HEK293 (cell line): Measurements from ENCODE around the gene METTL15.

ENCODE experiments used
- CTCF ChIA-PET: fragments of 350-600 bp; formaldehyde crosslinking; extraction: SDS; loops from one replicate; lab custom pipeline; 2021; ENCODE audit warnings: antibody characterized with exemption; lab: Yijun Ruan, JAX
- POLR2A ChIA-PET: fragments of 300-600 bp; formaldehyde crosslinking; extraction: SDS; loops from one replicate; lab custom pipeline; 2020; ENCODE audit warnings: antibody characterized with exemption, inconsistent platforms; lab: Yijun Ruan, JAX
- H3K27ac ChIP-seq: fragments of 200-500 bp; sonication (Bioruptor generic); 2 replicates; pipeline ENCODE4 v1.5.1; 2014; ENCODE audit warnings: low read depth, low read length, control low read depth, inconsistent platforms; ENCODE audit errors: extremely low read depth
- H3K36me3 ChIP-seq, 2 experiments: fragments of 200-500 bp in 1 of 2; sonication (Bioruptor generic) in 1 of 2; 1 replicate in 1 of 2; 2 replicates in 1 of 2; pipeline ENCODE4 v1.5.1; 2014 to 2017; ENCODE audit warnings: inconsistent platforms in 2 of 2, low read length in 2 of 2; ENCODE audit not compliant: control insufficient read depth in 2 of 2, insufficient read depth in 1 of 2
- H3K4me1 ChIP-seq: fragments of 200-500 bp; sonication (Bioruptor generic); 2 replicates; pipeline ENCODE4 v1.5.1; 2014; ENCODE audit warnings: mild to moderate bottlenecking, low read length, inconsistent platforms; ENCODE audit not compliant: control insufficient read depth, insufficient read depth
- H3K4me3 ChIP-seq: 2 replicates; pipeline ENCODE4 v1.5.1; 2011; ENCODE audit warnings: low read depth, mild to moderate bottlenecking, control low read depth, low read length, moderate library complexity
- H3K9me3 ChIP-seq: fragments of 200-500 bp; sonication (Bioruptor generic); 2 replicates; pipeline ENCODE4 v1.5.1; 2014; ENCODE audit warnings: low read depth, low read length, inconsistent platforms; ENCODE audit not compliant: control insufficient read depth, insufficient read depth
- ELK4 ChIP-seq: IDR thresholded peaks from 2 replicates; pipeline ENCODE4 v1.6.1; 2011; ENCODE audit warnings: mild to moderate bottlenecking, low read depth, low read length, borderline replicate concordance
- PRDM10 ChIP-seq: fragments of 450-650 bp; formaldehyde crosslinking; IDR thresholded peaks from 2 replicates; pipeline ENCODE4 v1.5.1; 2016; ENCODE audit warnings: missing biosample characterization, missing genetic modification characterization
- PRDM4 ChIP-seq: fragments of 450-650 bp; formaldehyde crosslinking; IDR thresholded peaks from 2 replicates; pipeline ENCODE4 v1.5.1; 2017; ENCODE audit warnings: missing biosample characterization, missing genetic modification characterization
- ZBTB6 ChIP-seq: fragments of 450-650 bp; formaldehyde crosslinking; IDR thresholded peaks from 2 replicates; pipeline ENCODE4 v1.5.1; 2017; ENCODE audit warnings: missing biosample characterization, missing genetic modification characterization
- ZFP3 ChIP-seq: fragments of 450-650 bp; formaldehyde crosslinking; IDR thresholded peaks from 2 replicates; pipeline ENCODE4 v1.5.1; 2016; ENCODE audit warnings: low read depth, missing biosample characterization, missing genetic modification characterization
- ZNF157 ChIP-seq: fragments of 450-650 bp; formaldehyde crosslinking; IDR thresholded peaks from 2 replicates; pipeline ENCODE4 v1.5.1; 2016; ENCODE audit warnings: missing biosample characterization, missing genetic modification characterization
- ZNF169 ChIP-seq: fragments of 450-650 bp; formaldehyde crosslinking; IDR thresholded peaks from 2 replicates; pipeline ENCODE4 v1.5.1; 2016; ENCODE audit warnings: missing biosample characterization, missing genetic modification characterization
- ZNF19 ChIP-seq: fragments of 450-650 bp; formaldehyde crosslinking; IDR thresholded peaks from 2 replicates; pipeline ENCODE4; 2016; ENCODE audit warnings: missing biosample characterization, missing genetic modification characterization, low read depth
- ZNF26 ChIP-seq: fragments of 450-650 bp; formaldehyde crosslinking; IDR thresholded peaks from 2 replicates; pipeline ENCODE4 v1.5.1; 2016; ENCODE audit warnings: missing biosample characterization, missing genetic modification characterization
- ZNF510 ChIP-seq: fragments of 450-650 bp; formaldehyde crosslinking; IDR thresholded peaks from 2 replicates; pipeline ENCODE4 v1.5.1; 2018; ENCODE audit warnings: mild to moderate bottlenecking, missing genetic modification characterization, missing biosample characterization; ENCODE audit not compliant: insufficient replicate concordance
- ZNF521 ChIP-seq: fragments of 450-650 bp; formaldehyde crosslinking; IDR thresholded peaks from 2 replicates; pipeline ENCODE4 v1.5.1; 2017; ENCODE audit warnings: missing biosample characterization, mild to moderate bottlenecking, missing genetic modification characterization
- ZNF645 ChIP-seq: fragments of 450-650 bp; formaldehyde crosslinking; IDR thresholded peaks from 2 replicates; pipeline ENCODE4; 2016; ENCODE audit warnings: missing biosample characterization, missing genetic modification characterization
- ZNF660 ChIP-seq: fragments of 450-650 bp; IDR thresholded peaks from 2 replicates; pipeline ENCODE4 v1.5.1; 2018; ENCODE audit warnings: missing biosample characterization, mild to moderate bottlenecking, missing genetic modification characterization
- ZNF664 ChIP-seq: fragments of 450-650 bp; formaldehyde crosslinking; IDR thresholded peaks from 2 replicates; pipeline ENCODE4 v1.5.1; 2016; ENCODE audit warnings: missing biosample characterization, missing genetic modification characterization
- ZNF704 ChIP-seq: fragments of 450-650 bp; formaldehyde crosslinking; IDR thresholded peaks from 2 replicates; pipeline ENCODE4 v1.5.1; 2016; ENCODE audit warnings: missing biosample characterization, missing genetic modification characterization
- ZNF837 ChIP-seq: fragments of 450-650 bp; formaldehyde crosslinking; IDR thresholded peaks from 2 replicates; pipeline ENCODE4 v1.5.1; 2016; ENCODE audit warnings: missing biosample characterization, missing genetic modification characterization
- ZSCAN23 ChIP-seq: fragments of 450-650 bp; formaldehyde crosslinking; IDR thresholded peaks from 2 replicates; pipeline ENCODE4 v1.5.1; 2016; ENCODE audit warnings: missing biosample characterization, missing genetic modification characterization

METTL15 gene

GRCh38 chr11:28274216-28274615, 166.0 kb downstream of the METTL15 start:
- Histone ChIP-seq H3K4me1 (no peaks in the 10 kb centered on the region), H3K9me3 (no peaks in the 10 kb centered on the region), H3K36me3 (no peaks in the 10 kb centered on the region), H3K27ac (no peak overlapping the region), H3K4me3 (no peak overlapping the region)
- ChIA-PET POLR2A (no interaction called here), CTCF (no interaction called here)
- TF ChIP-seq ZNF704 (no peak), PRDM4 (tag by site-specific recombination) (no peak), ZNF664 (no peak), ZNF169 (tag by site-specific recombination) (no peak), ZSCAN23 (tag by site-specific recombination) (no peak), ZBTB6 (tag by site-specific recombination) (no peak), ZNF837 (tag by site-specific recombination) (no peak), ZFP3 (tag by site-specific recombination) (no peak), ZNF510 (tag by site-specific recombination) (no peak), ZNF157 (tag by site-specific recombination) (no peak), ZNF19 (tag by site-specific recombination) (no peak), ZNF645 (tag by site-specific recombination) (no peak), ZNF521 (tag by site-specific recombination) (no peak), ELK4 (no peak)

GRCh38 chr11:28284196-28284595, 176.0 kb downstream of the METTL15 start:
- TF ChIP-seq ZNF26 (no peak), ZNF660 (tag by site-specific recombination) (no peak), PRDM10 (no peak)
- H3K4me1 ChIP-seq, result no peaks in the 10 kb centered on the region
- no peaks in the 10 kb centered on the region for H3K36me3 ChIP-seq
- ChIA-PET POLR2A (no interaction called here), CTCF (interaction anchor here (0.6 kb wide), 1 partner anchor 24 kb away, joined by 3 read pairs; no protein-coding TSS in a partner anchor)
- H3K4me3 ChIP-seq, result no peak overlapping the region
- no peak overlapping the region for H3K27ac ChIP-seq
- H3K9me3 ChIP-seq, result no peaks in the 10 kb centered on the region
